GM19455 (cell line): ENCODE data around the gene ZNF410.

Experiments used
- ATAC-seq: cut with Tn5 transposase; IDR thresholded peaks from one replicate; pipeline ENCODE4 v1.9.1; 2021; ENCODE audit not compliant: unreplicated experiment

The ZNF410 gene

GRCh38 chr14:73949752-73950734 is 63.4 kb downstream of the ZNF410 start, which contains the start of the genes COQ6 and FAM161B:
Gene COQ6 (plus strand): TSS chr14:73950302. CDS start chr14:73950333, 31 bp downstream.
Gene FAM161B (minus strand): TSS chr14:73950094. CDS start chr14:73950026, 68 bp downstream.
- ATAC-seq, result peak; percentile 92

DNA sequence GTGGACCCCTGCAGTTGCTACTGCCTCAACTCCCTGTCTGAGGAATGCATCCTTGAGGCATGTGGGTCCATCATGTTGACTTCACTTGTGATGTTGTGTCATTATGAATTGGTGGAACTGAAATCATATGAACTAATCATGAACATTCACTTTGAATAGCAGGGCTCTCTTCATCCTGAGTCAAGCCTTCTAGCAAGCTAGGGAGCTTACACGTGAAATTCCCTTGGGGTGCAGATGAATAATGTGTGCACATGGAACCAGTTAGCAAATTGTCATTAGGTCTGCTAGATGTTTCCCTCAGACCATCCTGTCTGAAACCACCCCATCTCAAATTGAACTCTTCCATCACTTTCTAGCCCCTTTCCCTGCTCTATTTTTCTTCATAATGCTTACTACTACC is 67.1 kb downstream of the ZNF410 start:
- no peak for ATAC-seq

GRCh38 chr14:73955674-73956073 is 69.0 kb downstream of the ZNF410 start:
- no peak for ATAC-seq

- no peak for ATAC-seq
These were observed 71.9 kb downstream of the ZNF410 start for GRCh38 chr14:73958591-73958990.

DNA sequence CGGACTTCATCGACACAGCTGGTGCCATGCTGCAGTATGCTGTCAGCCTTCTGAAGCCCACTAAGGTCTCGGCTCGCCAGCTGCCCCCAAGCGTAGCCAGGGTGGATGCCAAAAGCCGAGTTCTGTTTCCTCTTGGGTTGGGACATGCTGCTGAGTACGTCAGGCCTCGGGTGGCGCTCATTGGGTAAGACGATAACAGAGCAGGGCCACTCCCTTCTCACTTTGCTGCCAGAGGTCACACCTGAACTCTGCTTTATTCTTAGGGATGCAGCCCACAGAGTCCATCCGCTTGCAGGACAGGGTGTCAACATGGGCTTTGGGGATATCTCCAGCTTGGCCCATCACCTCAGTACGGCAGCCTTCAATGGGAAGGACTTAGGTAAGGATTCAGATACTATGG is 74.5 kb downstream of the ZNF410 start:
- no peak for ATAC-seq

GRCh38 chr14:73965216-73965615 is 78.6 kb downstream of the ZNF410 start:
- ATAC-seq, result no peak

DNA sequence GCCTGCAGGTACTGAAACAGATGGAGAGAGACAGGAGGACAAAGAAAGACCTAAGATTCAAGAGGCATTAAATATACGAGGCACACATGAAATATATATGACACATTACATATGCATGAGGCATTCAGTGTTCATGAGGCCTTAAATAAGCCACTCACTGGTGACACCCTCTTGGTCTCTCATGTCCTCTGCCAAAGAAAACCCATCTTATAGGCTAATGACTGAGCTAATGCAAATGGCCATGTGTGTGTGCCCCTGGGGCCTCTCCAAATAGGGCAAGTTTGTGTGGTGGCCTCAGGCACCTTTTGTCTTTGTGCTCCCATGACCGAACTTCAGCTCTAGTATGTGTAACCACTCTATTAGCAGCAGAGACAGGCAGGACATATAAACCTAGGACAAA is 82.2 kb downstream of the ZNF410 start:
- ATAC-seq, result no peak

DNA sequence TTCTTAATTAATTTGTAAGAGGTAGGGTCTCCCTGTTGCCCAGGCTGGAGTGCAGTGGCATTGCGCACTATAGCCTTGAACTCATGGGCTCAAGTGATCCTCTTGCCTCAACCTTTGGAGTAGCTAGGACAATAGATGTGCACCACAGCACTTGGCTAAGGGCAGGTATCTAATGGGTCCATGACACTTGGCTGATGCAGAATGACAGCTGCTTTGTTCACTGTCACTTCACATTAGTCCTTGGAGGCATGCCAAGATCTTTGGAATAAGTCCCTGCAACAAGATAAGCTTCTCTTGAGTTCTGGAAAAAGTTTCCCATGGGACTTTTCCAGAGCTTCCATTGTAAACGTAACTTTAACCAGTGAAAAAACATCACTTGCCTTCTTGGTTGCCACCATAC is 86.8 kb downstream of the ZNF410 start:
- ATAC-seq, result no peak

DNA sequence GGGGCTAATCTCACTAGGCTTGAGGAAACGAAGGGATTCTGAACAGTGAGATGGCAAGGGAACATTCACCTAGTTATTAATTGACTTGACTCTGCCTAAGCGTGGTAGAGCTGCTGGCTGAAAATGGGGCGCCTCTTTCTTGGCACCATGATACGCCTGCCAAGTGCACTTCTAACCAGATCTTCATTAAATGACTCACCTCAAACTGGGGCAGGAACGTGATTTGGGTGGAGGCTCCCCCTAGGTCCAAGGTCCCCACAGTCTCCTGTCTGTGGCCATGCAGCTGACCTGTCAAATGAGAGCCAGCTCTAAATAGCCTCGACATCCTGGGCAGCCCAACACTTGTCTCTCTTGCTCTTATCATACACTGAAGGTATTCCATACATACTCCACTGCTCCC is 89.5 kb downstream of the ZNF410 start:
- ATAC-seq, result no peak

GRCh38 chr14:73977896-73978295 is 91.2 kb downstream of the ZNF410 start:
- no peak for ATAC-seq
